ENCODE results near the gene IFNA7.
"Not testable (repeated sequence)": the region's sequence is repeated elsewhere in the genome, so short reads cannot be mapped to it uniquely, and the experiment has no call there.

IFNA7 gene

GRCh38 chr9:21202105-21202504 is at the start of gene IFNA7:
Gene IFNA7, minus strand, starts transcription at chr9:21202205. Its CDS starts 40 bp downstream, at chr9:21202165.
- not testable (repeated sequence) for DNase-seq (ENCODE audit: low read depth); H3K4me3 ChIP-seq (ENCODE audit: low read depth, low read length)

GRCh38 chr9:21251638-21252037 is 49.6 kb upstream of the IFNA7 start:
- no peak for DNase-seq (ENCODE audit: low read depth)
- no peak overlapping the region for H3K4me3 ChIP-seq (ENCODE audit: low read depth, low read length)
- TF ChIP-seq MYC (IDR thresholded peaks at IDR 0.05; ENCODE audit: low read depth, low read length) = no peak
- TF ChIP-seq MAX (IDR thresholded peaks at IDR 0.05; ENCODE audit: low read depth, low read length) = no peak
- TF ChIP-seq POLR2A (IDR thresholded peaks at IDR 0.05; ENCODE audit: extremely low read depth, insufficient read length) = no peak
- TF ChIP-seq CTCF (IDR thresholded peaks at IDR 0.05; ENCODE audit: low read depth, low read length) = no peak

- TF ChIP-seq MYC (IDR thresholded peaks at IDR 0.05; ENCODE audit: low read depth, low read length) = no peak
- TF ChIP-seq POLR2A (IDR thresholded peaks at IDR 0.05; ENCODE audit: extremely low read depth, insufficient read length) = no peak
- no peak for TF ChIP-seq MAX (IDR thresholded peaks at IDR 0.05; ENCODE audit: low read depth, low read length)
- TF ChIP-seq CTCF (IDR thresholded peaks at IDR 0.05; ENCODE audit: low read depth, low read length) = no peak
- no peak for DNase-seq (ENCODE audit: low read depth)
- no peak overlapping the region for H3K4me3 ChIP-seq (ENCODE audit: low read depth, low read length)
Measured at GRCh38 chr9:21251190-21251589, 49.2 kb upstream of the IFNA7 start.

GRCh38 chr9:21244836-21245235 is 42.8 kb upstream of the IFNA7 start:
- no peak for DNase-seq (ENCODE audit: low read depth)
- TF ChIP-seq MYC (IDR thresholded peaks at IDR 0.05; ENCODE audit: low read depth, low read length) (no peak), MAX (IDR thresholded peaks at IDR 0.05; ENCODE audit: low read depth, low read length) (no peak), POLR2A (IDR thresholded peaks at IDR 0.05; ENCODE audit: extremely low read depth, insufficient read length) (no peak), CTCF (IDR thresholded peaks at IDR 0.05; ENCODE audit: low read depth, low read length) (no peak)
- no peak overlapping the region for H3K4me3 ChIP-seq (ENCODE audit: low read depth, low read length)

GRCh38 chr9:21239911-21240310 is 37.9 kb upstream of the IFNA7 start, which contains the start of gene IFNA14:
Gene IFNA14, minus strand, starts transcription at chr9:21240005. Its CDS starts 70 bp downstream, at chr9:21239935.
- H3K4me3 ChIP-seq (ENCODE audit: low read depth, low read length) = no peak within 1 kb of the TSS
- DNase-seq (ENCODE audit: low read depth) = no peak
- no peak for TF ChIP-seq MAX (IDR thresholded peaks at IDR 0.05; ENCODE audit: low read depth, low read length)
- no peak for TF ChIP-seq MYC (IDR thresholded peaks at IDR 0.05; ENCODE audit: low read depth, low read length)
- TF ChIP-seq CTCF (IDR thresholded peaks at IDR 0.05; ENCODE audit: low read depth, low read length) = no peak
- no peak for TF ChIP-seq POLR2A (IDR thresholded peaks at IDR 0.05; ENCODE audit: extremely low read depth, insufficient read length)

GRCh38 chr9:21236360-21236714 is 34.3 kb upstream of the IFNA7 start:
- DNase-seq (ENCODE audit: low read depth); H3K4me3 ChIP-seq (ENCODE audit: low read depth, low read length): not testable (repeated sequence)

GRCh38 chr9:21235468-21236359 is 33.7 kb upstream of the IFNA7 start:
- TF ChIP-seq MYC (IDR thresholded peaks at IDR 0.05; ENCODE audit: low read depth, low read length) (peak; percentile 26; the same call in 1 of the 2 replicates), MAX (IDR thresholded peaks at IDR 0.05; ENCODE audit: low read depth, low read length) (peak; percentile 18; the same call in 1 of the 2 replicates), CTCF (IDR thresholded peaks at IDR 0.05; ENCODE audit: low read depth, low read length) (peak; percentile 96)
- H3K4me3 ChIP-seq (ENCODE audit: low read depth, low read length) = peak overlapping the region; percentile 1
- peak; percentile 85 for DNase-seq (ENCODE audit: low read depth)
